ENCODE results near the gene MAG.

The MAG gene

GRCh38 chr19:35269438-35270117 lies 22.4 kb upstream of the MAG start (continued):
- peak; percentile 60; the same call in 1 of the 2 replicates for TF ChIP-seq ZNF501 (tag by site-specific recombination; IDR thresholded peaks at IDR 0.05)
- TF ChIP-seq MZF1 (tag by site-specific recombination; IDR thresholded peaks at IDR 0.05; ENCODE audit: borderline replicate concordance) = no peak
- 0 out of 2 replicates have a peak, but pooled peaks have one; percentile 10 for TF ChIP-seq SP2 (tag by site-specific recombination; IDR thresholded peaks at IDR 0.05)
- no peak for TF ChIP-seq ZNF16 (tag by site-specific recombination; IDR thresholded peaks at IDR 0.05; ENCODE audit: low read depth)
- TF ChIP-seq REPIN1 (tag by site-specific recombination; IDR thresholded peaks at IDR 0.05; ENCODE audit: low read depth) = no peak
- TF ChIP-seq INSM2 (tag by site-specific recombination; IDR thresholded peaks at IDR 0.05) = no peak
- TF ChIP-seq HOXC10 (CRISPR knock-in tag; IDR thresholded peaks at IDR 0.05) = no peak
- TF ChIP-seq ZNF19 (tag by site-specific recombination; IDR thresholded peaks at IDR 0.05; ENCODE audit: low read depth) = no peak
- no peak for TF ChIP-seq ZNF292 (tag by site-specific recombination; IDR thresholded peaks at IDR 0.05; ENCODE audit: borderline replicate concordance, low read depth)
- TF ChIP-seq ZNF473 (tag by site-specific recombination; IDR thresholded peaks at IDR 0.05) = no peak
- TF ChIP-seq ZNF747 (tag by site-specific recombination; IDR thresholded peaks at IDR 0.05) = no peak
- TF ChIP-seq KLF7 (tag by site-specific recombination; IDR thresholded peaks at IDR 0.05; ENCODE audit: borderline replicate concordance) = no peak
- no peak for TF ChIP-seq MYNN (tag by site-specific recombination; IDR thresholded peaks at IDR 0.05; ENCODE audit: borderline replicate concordance)
- TF ChIP-seq, protein P1, sequence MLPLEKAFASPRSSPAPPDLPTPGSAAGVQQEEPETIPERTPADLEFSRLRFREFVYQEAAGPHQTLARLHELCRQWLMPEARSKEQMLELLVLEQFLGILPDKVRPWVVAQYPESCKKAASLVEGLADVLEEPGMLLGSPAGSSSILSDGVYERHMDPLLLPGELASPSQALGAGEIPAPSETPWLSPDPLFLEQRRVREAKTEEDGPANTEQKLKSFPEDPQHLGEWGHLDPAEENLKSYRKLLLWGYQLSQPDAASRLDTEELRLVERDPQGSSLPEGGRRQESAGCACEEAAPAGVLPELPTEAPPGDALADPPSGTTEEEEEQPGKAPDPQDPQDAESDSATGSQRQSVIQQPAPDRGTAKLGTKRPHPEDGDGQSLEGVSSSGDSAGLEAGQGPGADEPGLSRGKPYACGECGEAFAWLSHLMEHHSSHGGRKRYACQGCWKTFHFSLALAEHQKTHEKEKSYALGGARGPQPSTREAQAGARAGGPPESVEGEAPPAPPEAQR (tag by site-specific recombination; IDR thresholded peaks at IDR 0.05) = no peak
- 0 out of 2 replicates have a peak, but pooled peaks have one; percentile 34 for TF ChIP-seq YY2 (tag by site-specific recombination; IDR thresholded peaks at IDR 0.05)
- TF ChIP-seq ZNF629 (tag by site-specific recombination; IDR thresholded peaks at IDR 0.05) = 0 out of 2 replicates have a peak, but pooled peaks have one; percentile 25
- TF ChIP-seq KLF16 (tag by site-specific recombination; IDR thresholded peaks at IDR 0.05) = peak; percentile 48; the same call in 1 of the 2 replicates
- TF ChIP-seq, protein P2, sequence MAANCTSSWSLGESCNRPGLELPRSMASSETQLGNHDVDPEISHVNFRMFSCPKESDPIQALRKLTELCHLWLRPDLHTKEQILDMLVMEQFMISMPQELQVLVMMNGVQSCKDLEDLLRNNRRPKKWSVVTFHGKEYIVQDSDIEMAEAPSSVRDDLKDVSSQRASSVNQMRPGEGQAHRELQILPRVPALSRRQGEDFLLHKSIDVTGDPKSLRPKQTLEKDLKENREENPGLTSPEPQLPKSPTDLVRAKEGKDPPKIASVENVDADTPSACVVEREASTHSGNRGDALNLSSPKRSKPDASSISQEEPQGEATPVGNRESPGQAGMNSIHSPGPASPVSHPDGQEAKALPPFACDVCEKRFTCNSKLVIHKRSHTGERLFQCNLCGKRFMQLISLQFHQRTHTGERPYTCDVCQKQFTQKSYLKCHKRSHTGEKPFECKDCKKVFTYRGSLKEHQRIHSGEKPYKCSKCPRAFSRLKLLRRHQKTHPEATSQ (tag by site-specific recombination; IDR thresholded peaks at IDR 0.05) = peak; percentile 33; the same call in 1 of the 2 replicates
- no peak for TF ChIP-seq ZNF776 (tag by site-specific recombination; IDR thresholded peaks at IDR 0.05; ENCODE audit: borderline replicate concordance)
- TF ChIP-seq ZEB2 (tag by site-specific recombination; IDR thresholded peaks at IDR 0.05) = peak; percentile 93
- TF ChIP-seq, protein P3, sequence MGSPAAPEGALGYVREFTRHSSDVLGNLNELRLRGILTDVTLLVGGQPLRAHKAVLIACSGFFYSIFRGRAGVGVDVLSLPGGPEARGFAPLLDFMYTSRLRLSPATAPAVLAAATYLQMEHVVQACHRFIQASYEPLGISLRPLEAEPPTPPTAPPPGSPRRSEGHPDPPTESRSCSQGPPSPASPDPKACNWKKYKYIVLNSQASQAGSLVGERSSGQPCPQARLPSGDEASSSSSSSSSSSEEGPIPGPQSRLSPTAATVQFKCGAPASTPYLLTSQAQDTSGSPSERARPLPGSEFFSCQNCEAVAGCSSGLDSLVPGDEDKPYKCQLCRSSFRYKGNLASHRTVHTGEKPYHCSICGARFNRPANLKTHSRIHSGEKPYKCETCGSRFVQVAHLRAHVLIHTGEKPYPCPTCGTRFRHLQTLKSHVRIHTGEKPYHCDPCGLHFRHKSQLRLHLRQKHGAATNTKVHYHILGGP (tag by site-specific recombination; IDR thresholded peaks at IDR 0.05) = no peak
- 0 out of 2 replicates have a peak, but pooled peaks have one; percentile 28 for TF ChIP-seq ZNF174 (tag by site-specific recombination; IDR thresholded peaks at IDR 0.05)
- TF ChIP-seq, protein P4, sequence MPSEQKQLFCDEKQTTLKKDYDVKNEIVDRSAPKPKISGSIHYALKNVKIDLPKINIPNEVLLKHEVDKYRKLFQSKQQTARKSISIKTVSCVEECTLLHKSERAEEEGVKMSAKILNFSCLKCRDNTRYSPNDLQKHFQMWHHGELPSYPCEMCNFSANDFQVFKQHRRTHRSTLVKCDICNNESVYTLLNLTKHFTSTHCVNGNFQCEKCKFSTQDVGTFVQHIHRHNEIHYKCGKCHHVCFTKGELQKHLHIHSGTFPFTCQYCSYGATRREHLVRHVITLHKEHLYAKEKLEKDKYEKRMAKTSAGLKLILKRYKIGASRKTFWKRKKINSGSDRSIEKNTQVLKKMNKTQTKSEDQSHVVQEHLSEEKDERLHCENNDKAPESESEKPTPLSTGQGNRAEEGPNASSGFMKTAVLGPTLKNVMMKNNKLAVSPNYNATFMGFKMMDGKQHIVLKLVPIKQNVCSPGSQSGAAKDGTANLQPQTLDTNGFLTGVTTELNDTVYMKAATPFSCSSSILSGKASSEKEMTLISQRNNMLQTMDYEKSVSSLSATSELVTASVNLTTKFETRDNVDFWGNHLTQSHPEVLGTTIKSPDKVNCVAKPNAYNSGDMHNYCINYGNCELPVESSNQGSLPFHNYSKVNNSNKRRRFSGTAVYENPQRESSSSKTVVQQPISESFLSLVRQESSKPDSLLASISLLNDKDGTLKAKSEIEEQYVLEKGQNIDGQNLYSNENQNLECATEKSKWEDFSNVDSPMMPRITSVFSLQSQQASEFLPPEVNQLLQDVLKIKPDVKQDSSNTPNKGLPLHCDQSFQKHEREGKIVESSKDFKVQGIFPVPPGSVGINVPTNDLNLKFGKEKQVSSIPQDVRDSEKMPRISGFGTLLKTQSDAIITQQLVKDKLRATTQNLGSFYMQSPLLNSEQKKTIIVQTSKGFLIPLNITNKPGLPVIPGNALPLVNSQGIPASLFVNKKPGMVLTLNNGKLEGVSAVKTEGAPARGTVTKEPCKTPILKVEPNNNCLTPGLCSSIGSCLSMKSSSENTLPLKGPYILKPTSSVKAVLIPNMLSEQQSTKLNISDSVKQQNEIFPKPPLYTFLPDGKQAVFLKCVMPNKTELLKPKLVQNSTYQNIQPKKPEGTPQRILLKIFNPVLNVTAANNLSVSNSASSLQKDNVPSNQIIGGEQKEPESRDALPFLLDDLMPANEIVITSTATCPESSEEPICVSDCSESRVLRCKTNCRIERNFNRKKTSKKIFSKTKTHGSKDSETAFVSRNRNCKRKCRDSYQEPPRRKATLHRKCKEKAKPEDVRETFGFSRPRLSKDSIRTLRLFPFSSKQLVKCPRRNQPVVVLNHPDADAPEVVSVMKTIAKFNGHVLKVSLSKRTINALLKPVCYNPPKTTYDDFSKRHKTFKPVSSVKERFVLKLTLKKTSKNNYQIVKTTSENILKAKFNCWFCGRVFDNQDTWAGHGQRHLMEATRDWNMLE (tag by site-specific recombination; conservative IDR thresholded peaks at IDR 0.05; ENCODE audit: low read depth) = no peak
- no peak for TF ChIP-seq WT1 (tag by site-specific recombination; IDR thresholded peaks at IDR 0.05)
- TF ChIP-seq BCL11B (tag by site-specific recombination; IDR thresholded peaks at IDR 0.05; ENCODE audit: low read depth) = peak; percentile 98
- TF ChIP-seq ZNF785 (tag by site-specific recombination; IDR thresholded peaks at IDR 0.05) = 0 out of 2 replicates have a peak, but pooled peaks have one; percentile 28
- TF ChIP-seq ZSCAN16 (tag by site-specific recombination; IDR thresholded peaks at IDR 0.05) = no peak
- TF ChIP-seq ZNF488 (tag by site-specific recombination; IDR thresholded peaks at IDR 0.05) = no peak
- TF ChIP-seq ZNF664 (tag by site-specific recombination; IDR thresholded peaks at IDR 0.05) = no peak
